Coronary artery (tissue), 2 donors: ENCODE measurements around the gene TMEM134.

Source experiments
- DNase-seq: peaks from one replicate; pipeline ENCODE4 v3.0.0-alpha.2; 2017; ENCODE audit warnings: low spot score
- H3K27ac ChIP-seq, 2 donors: fragments of 200-600 bp; sonication (generic); one replicate each; pipeline ENCODE4 v1.5.1; 2016 to 2019
- H3K4me3 ChIP-seq: fragments of 200-600 bp; sonication (generic); 2 replicates; pipeline ENCODE4 v1.5.1; 2016; ENCODE audit warnings: mild to moderate bottlenecking, moderate library complexity
- TF ChIP-seq, protein P1 (sequence below): fragments of 200-600 bp; sonication (generic); IDR thresholded peaks from one replicate; pipeline ENCODE4 v1.5.1; 2019; ENCODE audit warnings: antibody characterized with exemption

The TMEM134 gene

GRCh38 chr11:67412495-67413179 lies 56.4 kb downstream of the TMEM134 start:
- Histone ChIP-seq H3K4me3 (no peak overlapping the region), H3K27ac (no peak overlapping the region)
- TF ChIP-seq, protein P1, sequence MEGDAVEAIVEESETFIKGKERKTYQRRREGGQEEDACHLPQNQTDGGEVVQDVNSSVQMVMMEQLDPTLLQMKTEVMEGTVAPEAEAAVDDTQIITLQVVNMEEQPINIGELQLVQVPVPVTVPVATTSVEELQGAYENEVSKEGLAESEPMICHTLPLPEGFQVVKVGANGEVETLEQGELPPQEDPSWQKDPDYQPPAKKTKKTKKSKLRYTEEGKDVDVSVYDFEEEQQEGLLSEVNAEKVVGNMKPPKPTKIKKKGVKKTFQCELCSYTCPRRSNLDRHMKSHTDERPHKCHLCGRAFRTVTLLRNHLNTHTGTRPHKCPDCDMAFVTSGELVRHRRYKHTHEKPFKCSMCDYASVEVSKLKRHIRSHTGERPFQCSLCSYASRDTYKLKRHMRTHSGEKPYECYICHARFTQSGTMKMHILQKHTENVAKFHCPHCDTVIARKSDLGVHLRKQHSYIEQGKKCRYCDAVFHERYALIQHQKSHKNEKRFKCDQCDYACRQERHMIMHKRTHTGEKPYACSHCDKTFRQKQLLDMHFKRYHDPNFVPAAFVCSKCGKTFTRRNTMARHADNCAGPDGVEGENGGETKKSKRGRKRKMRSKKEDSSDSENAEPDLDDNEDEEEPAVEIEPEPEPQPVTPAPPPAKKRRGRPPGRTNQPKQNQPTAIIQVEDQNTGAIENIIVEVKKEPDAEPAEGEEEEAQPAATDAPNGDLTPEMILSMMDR, result no peak
- DNase-seq, result no peak

DNA sequence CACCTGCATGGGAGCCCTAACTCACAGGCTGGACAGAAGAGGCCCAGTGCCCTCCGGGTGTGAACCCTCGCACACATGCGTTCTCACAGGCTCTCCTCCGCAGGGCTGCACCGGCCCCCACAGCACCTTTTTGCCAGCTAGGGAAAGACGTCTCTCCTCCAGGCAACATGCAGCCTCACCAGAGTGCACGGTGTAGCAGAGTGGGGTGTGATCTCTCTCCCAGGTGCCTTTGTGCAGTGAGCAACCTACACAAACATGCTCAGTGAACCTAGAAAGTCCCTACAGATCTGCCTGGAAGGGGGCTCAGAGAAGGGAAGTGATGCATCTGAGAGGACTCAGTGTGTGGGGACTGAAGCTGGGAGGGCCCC lies 57.3 kb downstream of the TMEM134 start:
- TF ChIP-seq, protein P1, result no peak
- no peak for DNase-seq
- H3K27ac ChIP-seq, result no peak overlapping the region
- no peak overlapping the region for H3K4me3 ChIP-seq
